Activated naive CD4-positive, alpha-beta T cell treated with anti-CD3 and anti-CD28 coated beads, Interleukin-2, amount 50 U/mL, for 72 hours (primary cell): ENCODE results near the gene MOSPD3. TPM values are rescaled to one million over a fixed set of nuclear protein-coding genes. Genes with fewer than 3 reads are reported as not detected.
A peak's percentile ranks its signal among the peaks of the same experiment; 100 is the strongest.
"Not testable (repeated sequence)": the region's sequence is repeated elsewhere in the genome, so short reads cannot be mapped to it uniquely, and the experiment has no call there.

Experiments used
- ATAC-seq, 2 donors: fragments of 150-1000 bp; cut with Tn5 transposase; 2 replicates each; pipeline ENCODE4 v1.10.0; 2021; ENCODE audit warnings: mild to moderate bottlenecking in 2 of 2, moderate library complexity in 2 of 2
- DNase-seq, 2 donors: peaks; one replicate each; pipeline ENCODE4 v3.0.0; 2021 to 2022; ENCODE audit warnings: low spot score in 2 of 2
- H3K27ac Mint-ChIP-seq, 2 donors: one replicate each; pipeline ENCODE4 v1.8.0; 2022; ENCODE audit warnings: mild to moderate bottlenecking in 2 of 2, mixed read lengths in 2 of 2
- H3K36me3 Mint-ChIP-seq, 2 donors: one replicate each; pipeline ENCODE4 v1.8.0; 2022; ENCODE audit warnings: mixed read lengths in 2 of 2
- H3K9me3 Mint-ChIP-seq, 2 donors: one replicate each; pipeline ENCODE4 v1.8.0; 2022; ENCODE audit warnings: mixed read lengths in 2 of 2
- total RNA-seq, 2 donors: library from RNA; stranded (reverse); gene quantifications; one replicate each; pipeline ENCODE4 v1.2.3, GENCODE V29; 2022

MOSPD3 gene, protein sequence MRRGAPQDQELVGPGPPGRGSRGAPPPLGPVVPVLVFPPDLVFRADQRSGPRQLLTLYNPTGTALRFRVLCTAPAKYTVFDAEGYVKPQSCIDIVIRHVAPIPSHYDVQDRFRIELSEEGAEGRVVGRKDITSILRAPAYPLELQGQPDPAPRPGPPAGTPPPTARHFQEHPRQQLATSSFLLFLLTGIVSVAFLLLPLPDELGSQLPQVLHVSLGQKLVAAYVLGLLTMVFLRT
- 10 to 100 TPM; 20.7 to 28.0 TPM for total RNA-seq

- ATAC-seq (peak; percentile 93 to 94), DNase-seq (peak; percentile 98 to 99)
- H3K9me3 Mint-ChIP-seq, result no peaks in the 10 kb centered on the region
- H3K27ac Mint-ChIP-seq, result peak within 1 kb of the TSS; percentile 92 to 99
- H3K36me3 Mint-ChIP-seq, result no peaks in the 10 kb centered on the region
These were observed at the start of gene MOSPD3 for GRCh38 chr7:100611983-100612729. Gene MOSPD3 (plus strand): TSS chr7:100612540. CDS start chr7:100612792, 252 bp downstream.

GRCh38 chr7:100563100-100563564 is 49.2 kb upstream of the MOSPD3 start:
- ATAC-seq (no peak), DNase-seq (no peak)
- Mint-ChIP-seq H3K36me3 (peaks cover 0 to 13% of the 10 kb centered on the region in 2 donors), H3K9me3 (no peaks in the 10 kb centered on the region), H3K27ac (peak overlapping the region in 1 of 2 donors; percentile 91)

DNA sequence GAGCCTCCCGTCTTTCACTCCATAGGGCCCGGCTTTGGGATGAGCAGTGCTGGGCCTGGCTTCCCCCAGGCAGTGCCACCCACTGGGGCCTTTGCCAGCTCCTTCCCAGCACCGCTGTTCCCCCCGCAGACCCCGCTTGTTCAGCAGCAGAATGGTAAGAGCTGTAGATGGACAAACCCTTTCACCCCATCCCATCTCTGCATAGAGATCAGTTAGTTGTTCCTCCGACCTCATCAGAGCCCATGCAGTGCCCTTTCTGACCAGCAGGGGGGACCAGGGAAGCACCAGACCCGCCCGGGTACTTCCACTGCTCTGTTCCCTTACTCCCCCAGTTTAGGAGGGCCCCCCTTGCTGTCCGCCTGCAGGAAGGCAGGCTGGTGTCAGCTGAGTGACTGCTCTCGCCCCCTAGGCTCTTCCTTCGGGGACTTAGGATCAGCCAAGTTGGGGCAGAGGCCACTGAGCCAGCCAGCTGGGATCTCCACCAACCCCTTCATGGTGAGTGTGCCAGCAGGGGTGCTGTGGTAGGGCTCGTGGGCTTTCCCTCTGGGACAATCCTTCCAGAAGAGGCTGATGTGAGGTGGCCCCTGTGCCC is 48.4 kb upstream of the MOSPD3 start:
- H3K27ac Mint-ChIP-seq, result peak overlapping the region; percentile 61 to 91
- peak; percentile 47 to 54 for ATAC-seq
- peaks cover 0 to 13% of the 10 kb centered on the region in 2 donors for H3K36me3 Mint-ChIP-seq
- peak in 1 of 2 donors; percentile 88 for DNase-seq
- H3K9me3 Mint-ChIP-seq, result no peaks in the 10 kb centered on the region

GRCh38 chr7:100564405-100564804 is 47.9 kb upstream of the MOSPD3 start:
- DNase-seq, ATAC-seq, H3K9me3 Mint-ChIP-seq: not testable (repeated sequence)
- peaks cover 0 to 13% of the 10 kb centered on the region in 2 donors for H3K36me3 Mint-ChIP-seq
- H3K27ac Mint-ChIP-seq, result peak overlapping the region in 1 of 2 donors; percentile 61

DNA sequence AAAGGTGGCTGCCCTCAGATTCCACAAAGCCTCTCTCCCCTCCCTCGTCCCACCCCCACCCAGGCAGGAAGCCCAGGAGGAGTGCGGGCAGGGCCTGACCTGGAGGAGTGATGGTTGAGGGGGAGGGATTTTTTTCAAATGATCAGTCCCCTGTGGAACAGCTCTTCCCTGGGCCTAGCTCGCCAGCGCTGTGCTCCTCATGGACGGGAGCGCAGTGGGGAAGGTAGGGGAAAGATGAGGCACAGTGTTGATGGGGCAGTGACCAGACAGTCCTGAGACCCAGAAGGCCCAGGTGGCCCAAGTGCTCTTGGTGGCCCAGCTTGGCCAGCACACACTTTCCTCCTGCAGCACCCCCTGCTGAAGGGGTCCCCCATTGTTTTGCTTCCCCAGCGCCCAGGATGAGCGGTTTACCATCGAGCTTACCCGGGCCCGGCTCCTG is 47.2 kb upstream of the MOSPD3 start:
- Mint-ChIP-seq H3K27ac (peak overlapping the region in 1 of 2 donors; percentile 61), H3K36me3 (peaks cover 0 to 13% of the 10 kb centered on the region in 2 donors), H3K9me3 (no peaks in the 10 kb centered on the region)
- ATAC-seq (no peak), DNase-seq (no peak)

- Mint-ChIP-seq H3K36me3 (peaks cover 0 to 13% of the 10 kb centered on the region in 2 donors), H3K27ac (peak overlapping the region in 1 of 2 donors; percentile 37), H3K9me3 (no peaks in the 10 kb centered on the region)
- ATAC-seq (no peak), DNase-seq (no peak)
These were observed 46.3 kb upstream of the MOSPD3 start for GRCh38 chr7:100566018-100566531.

- Mint-ChIP-seq H3K9me3 (no peaks in the 10 kb centered on the region), H3K36me3 (peaks cover 0 to 13% of the 10 kb centered on the region in 2 donors), H3K27ac (peak overlapping the region; percentile 37 to 68)
- ATAC-seq (peak in 1 of 2 donors; percentile 39), DNase-seq (no peak)
These were observed 45.2 kb upstream of the MOSPD3 start for GRCh38 chr7:100567031-100567730.

DNA sequence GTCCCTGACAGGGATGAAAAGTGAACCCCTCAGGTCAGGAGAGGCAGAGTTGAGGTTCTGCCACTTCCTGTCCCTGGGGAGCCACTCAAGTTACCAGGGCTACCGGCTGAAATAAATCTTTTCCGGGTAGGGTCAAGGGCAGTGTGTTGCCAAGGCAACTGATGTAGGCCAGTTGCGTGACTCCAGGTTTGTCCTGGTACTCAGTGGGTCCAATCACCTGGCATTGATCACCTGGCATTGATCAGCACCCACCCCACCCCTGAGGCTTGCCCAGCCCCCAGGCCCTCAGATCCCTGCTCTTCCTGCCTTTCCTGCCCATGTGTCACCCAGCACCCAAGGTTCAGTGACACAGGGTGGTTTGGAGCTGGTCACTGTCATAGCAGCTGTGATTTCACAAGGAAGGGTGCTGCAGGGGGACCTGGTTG is 44.6 kb upstream of the MOSPD3 start:
- DNase-seq (no peak), ATAC-seq (peak in 1 of 2 donors; percentile 6)
- no peaks in the 10 kb centered on the region for H3K9me3 Mint-ChIP-seq
- H3K36me3 Mint-ChIP-seq, result peaks cover 0 to 13% of the 10 kb centered on the region in 2 donors
- H3K27ac Mint-ChIP-seq, result peak overlapping the region in 1 of 2 donors; percentile 37

DNA sequence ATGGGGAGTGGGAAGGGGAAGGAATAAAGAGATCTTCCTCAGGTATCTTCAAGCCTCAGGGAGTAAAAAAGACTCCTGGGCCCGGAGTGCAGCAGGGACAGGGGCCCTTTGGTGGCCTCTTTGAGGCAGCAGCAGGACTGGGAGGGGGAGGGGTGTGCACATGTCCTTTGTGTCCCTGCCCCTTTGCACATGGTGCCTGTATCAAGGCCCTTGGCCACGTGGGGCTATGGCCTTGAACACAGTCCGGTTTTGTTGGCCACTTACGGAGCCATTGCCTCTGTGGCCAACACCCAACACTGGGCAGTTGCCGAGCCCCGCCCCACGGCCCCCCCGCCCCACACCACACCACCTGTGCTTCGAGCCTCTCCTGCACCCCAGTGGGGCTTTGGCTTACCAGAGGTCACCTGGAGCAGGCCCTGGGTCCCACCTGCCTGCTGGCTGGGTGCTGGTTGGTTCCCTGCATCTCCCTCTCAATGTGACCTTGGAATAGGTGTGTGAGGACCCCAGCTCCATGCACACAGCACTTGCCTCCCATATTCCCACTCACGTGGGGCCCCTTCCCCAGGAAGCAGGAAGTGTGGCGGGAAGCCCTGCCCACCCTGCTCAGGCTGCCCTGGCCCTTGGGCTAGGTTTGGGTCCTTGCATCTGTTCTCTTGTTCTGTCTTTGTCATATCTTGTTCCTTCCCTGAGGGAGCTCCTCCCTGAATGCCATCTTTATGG is 44.0 kb upstream of the MOSPD3 start:
- DNase-seq (no peak), ATAC-seq (no peak)
- Mint-ChIP-seq H3K36me3 (peaks cover 0 to 13% of the 10 kb centered on the region in 2 donors), H3K27ac (peak overlapping the region in 1 of 2 donors; percentile 59), H3K9me3 (no peaks in the 10 kb centered on the region)

DNA sequence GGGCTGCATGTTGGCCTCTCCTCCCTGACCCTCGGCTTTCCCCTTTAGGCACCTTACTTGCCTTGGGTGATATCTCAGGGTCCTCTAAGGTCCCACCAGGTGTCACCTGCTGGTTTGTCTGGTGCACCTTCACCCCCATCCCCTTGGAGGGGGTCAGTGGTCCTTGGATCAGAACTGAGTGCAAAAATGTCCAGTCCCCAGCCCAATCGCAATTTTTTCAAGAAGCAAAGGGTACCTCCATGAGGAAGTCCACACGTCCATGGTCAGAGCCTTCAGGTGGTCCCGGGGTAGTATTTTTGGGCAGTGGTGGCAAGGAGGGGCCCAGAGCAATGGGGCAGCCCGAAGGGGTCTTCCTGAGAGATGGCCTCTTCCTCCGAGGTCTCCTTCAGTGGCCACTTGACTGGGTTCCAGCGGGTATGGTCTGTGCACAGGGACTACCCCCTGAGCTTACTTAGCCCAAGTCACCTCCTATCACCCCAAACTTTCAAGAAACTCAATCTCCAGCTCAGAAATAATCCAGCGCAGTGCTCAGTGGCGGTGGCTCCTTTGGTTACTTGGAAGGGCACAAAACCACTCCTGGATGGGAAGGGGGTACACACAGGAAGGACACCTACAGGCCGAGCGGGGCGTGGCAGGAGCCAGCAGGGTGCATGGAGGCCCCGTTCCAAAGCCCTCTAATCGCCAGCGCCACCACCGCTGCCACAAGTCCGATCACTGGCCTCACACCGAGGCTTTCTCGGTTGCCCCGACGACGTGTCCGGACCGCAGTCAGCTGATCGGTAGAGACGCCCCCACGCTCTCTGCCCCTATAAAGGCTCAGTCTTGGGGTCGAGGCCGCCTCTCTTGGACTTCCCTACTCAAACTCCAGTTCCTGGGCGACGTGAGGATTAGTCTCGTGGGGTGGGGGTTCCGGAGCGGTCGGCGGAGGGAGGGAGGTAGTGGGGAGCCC is 43.2 kb upstream of the MOSPD3 start:
- Mint-ChIP-seq H3K36me3 (peaks cover 0 to 6% of the 10 kb centered on the region in 2 donors), H3K27ac (peak overlapping the region; percentile 59 to 66), H3K9me3 (no peaks in the 10 kb centered on the region)
- ATAC-seq (peak; percentile 32 to 39), DNase-seq (peak in 1 of 2 donors; percentile 48)

- peak overlapping the region; percentile 50 to 59 for H3K27ac Mint-ChIP-seq
- ATAC-seq (peak in 1 of 2 donors; percentile 5), DNase-seq (no peak)
- H3K36me3 Mint-ChIP-seq, result no peaks in the 10 kb centered on the region
- H3K9me3 Mint-ChIP-seq, result no peaks in the 10 kb centered on the region
These were observed 41.1 kb upstream of the MOSPD3 start for GRCh38 chr7:100570954-100571828.

DNA sequence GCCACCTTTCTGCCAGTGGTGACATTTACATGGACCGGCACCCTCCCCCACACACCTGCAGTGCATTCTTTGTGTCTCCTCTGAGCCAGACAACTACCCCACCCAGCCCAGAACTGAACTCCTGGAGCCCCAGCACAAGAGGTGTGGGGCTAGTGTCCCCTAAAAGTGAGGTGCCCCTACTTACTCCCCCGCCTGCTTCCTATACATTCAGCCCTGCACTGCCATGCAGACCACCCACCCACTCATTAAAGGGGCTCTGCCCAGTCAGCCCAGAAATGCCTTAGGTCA is 40.6 kb upstream of the MOSPD3 start:
- peak overlapping the region; percentile 48 to 79 for H3K27ac Mint-ChIP-seq
- ATAC-seq (no peak), DNase-seq (no peak)
- no peaks in the 10 kb centered on the region for H3K9me3 Mint-ChIP-seq
- no peaks in the 10 kb centered on the region for H3K36me3 Mint-ChIP-seq

- no peak for ATAC-seq
- H3K9me3 Mint-ChIP-seq, result no peaks in the 10 kb centered on the region
- peak overlapping the region in 1 of 2 donors; percentile 48 for H3K27ac Mint-ChIP-seq
- no peaks in the 10 kb centered on the region for H3K36me3 Mint-ChIP-seq
- no peak for DNase-seq
These were observed 39.9 kb upstream of the MOSPD3 start for GRCh38 chr7:100572281-100572948.
